HG03460 (cell line): ENCODE results near the gene SPX.

Experiments
- ATAC-seq: cut with Tn5 transposase; IDR thresholded peaks from one replicate; pipeline ENCODE4 v1.9.1; 2021; ENCODE audit not compliant: unreplicated experiment

The SPX gene

GRCh38 chr12:21538061-21538653 lies 12.1 kb downstream of the SPX start:
- ATAC-seq = no peak

- peak; percentile 55 for ATAC-seq
Observed at GRCh38 chr12:21539797-21540196, 13.7 kb downstream of the SPX start.

- ATAC-seq = no peak
Observed at GRCh38 chr12:21541773-21542172, 15.7 kb downstream of the SPX start.

GRCh38 chr12:21542403-21542802 lies 16.3 kb downstream of the SPX start:
- no peak for ATAC-seq

- ATAC-seq = no peak
Observed at GRCh38 chr12:21543151-21543550, 17.1 kb downstream of the SPX start.

GRCh38 chr12:21545557-21545956 lies 19.5 kb downstream of the SPX start:
- no peak for ATAC-seq

- ATAC-seq = no peak
Observed at GRCh38 chr12:21546716-21547115, 20.6 kb downstream of the SPX start.

- no peak for ATAC-seq
Observed at GRCh38 chr12:21547437-21547836, 21.3 kb downstream of the SPX start.

- ATAC-seq = no peak
Observed at GRCh38 chr12:21551841-21552465, 25.9 kb downstream of the SPX start.

GRCh38 chr12:21552635-21553328 lies 26.7 kb downstream of the SPX start:
- ATAC-seq = no peak

GRCh38 chr12:21553329-21553675 lies 27.2 kb downstream of the SPX start:
- ATAC-seq = no peak

GRCh38 chr12:21558100-21558679 lies 32.1 kb downstream of the SPX start:
- no peak for ATAC-seq

GRCh38 chr12:21559855-21560569 lies 33.9 kb downstream of the SPX start:
- no peak for ATAC-seq

GRCh38 chr12:21561158-21561557 lies 35.1 kb downstream of the SPX start:
- ATAC-seq = no peak

GRCh38 chr12:21562859-21563258 lies 36.8 kb downstream of the SPX start:
- ATAC-seq = no peak

GRCh38 chr12:21566223-21566906 lies 40.3 kb downstream of the SPX start:
- ATAC-seq = no peak

GRCh38 chr12:21566907-21567394 lies 40.9 kb downstream of the SPX start:
- ATAC-seq = no peak

GRCh38 chr12:21568115-21568514 lies 42.0 kb downstream of the SPX start:
- ATAC-seq = no peak

GRCh38 chr12:21571046-21571445 lies 45.0 kb downstream of the SPX start:
- ATAC-seq = no peak

GRCh38 chr12:21573733-21574358 lies 47.8 kb downstream of the SPX start:
- ATAC-seq = no peak
